DND-41 (cell line): ENCODE measurements around the gene MAP2K4.

ENCODE experiments used
- ATAC-seq: fragments of 200-7000 bp; cut with Tn5 transposase; 3 replicates; pipeline ENCODE4 v1.9.1; 2021; ENCODE audit warnings: low read depth; ENCODE audit not compliant: insufficient read depth
- DNase-seq: peaks from one replicate; pipeline ENCODE4 v3.0.0-alpha.2; 2020
- H2AFZ ChIP-seq: 2 replicates; pipeline ENCODE4 v1.6.0; 2012; ENCODE audit warnings: low read depth, low read length
- H3K27ac ChIP-seq: 2 replicates; pipeline ENCODE4 v1.5.1; 2012; ENCODE audit warnings: low read length, inconsistent platforms
- H3K27me3 ChIP-seq: fragments of 200-600 bp; sonication (generic); 2 replicates; pipeline ENCODE4 v1.6.0; 2012; ENCODE audit warnings: low read length, mild to moderate bottlenecking, inconsistent platforms; ENCODE audit not compliant: insufficient read depth, poor library complexity
- H3K36me3 ChIP-seq: 2 replicates; pipeline ENCODE4 v1.5.1; 2012; ENCODE audit warnings: low read length, inconsistent platforms; ENCODE audit not compliant: insufficient read depth
- H3K4me1 ChIP-seq: 2 replicates; pipeline ENCODE4 v1.5.1; 2012; ENCODE audit warnings: mild to moderate bottlenecking, low read length; ENCODE audit not compliant: insufficient read depth
- H3K4me2 ChIP-seq: 2 replicates; pipeline ENCODE4 v1.6.0; 2012; ENCODE audit warnings: mild to moderate bottlenecking, moderate library complexity, low read length, inconsistent platforms; ENCODE audit not compliant: insufficient read depth
- H3K4me3 ChIP-seq, 2 experiments: fragments of 200-600 bp in 1 of 2; shearing (Covaris generic) in 1 of 2; 2 replicates each; pipeline ENCODE4 v1.5.1; 2012 to 2016; ENCODE audit warnings: inconsistent platforms in 2 of 2, low read length in 2 of 2, mild to moderate bottlenecking in 2 of 2, low read depth in 1 of 2, moderate library complexity in 1 of 2
- H3K79me2 ChIP-seq: 2 replicates; pipeline ENCODE4 v1.6.0; 2012; ENCODE audit warnings: low read length, inconsistent platforms; ENCODE audit not compliant: insufficient read depth
- H3K9ac ChIP-seq: 2 replicates; pipeline ENCODE4 v1.6.0; 2012; ENCODE audit warnings: low read depth, mild to moderate bottlenecking, inconsistent platforms, low read length, moderate library complexity
- H3K9me3 ChIP-seq: 2 replicates; pipeline ENCODE4 v1.5.1; 2012; ENCODE audit warnings: low read length, moderate library complexity, mild to moderate bottlenecking, inconsistent platforms; ENCODE audit not compliant: insufficient read depth, severe bottlenecking
- H4K20me1 ChIP-seq: 2 replicates; pipeline ENCODE4 v1.6.0; 2012; ENCODE audit warnings: low read length; ENCODE audit not compliant: insufficient read depth
- CTCF ChIP-seq: IDR thresholded peaks from 2 replicates; pipeline ENCODE4 v1.5.1; 2012; ENCODE audit warnings: borderline replicate concordance, low read length, moderate library complexity, mild to moderate bottlenecking; ENCODE audit not compliant: poor library complexity, severe bottlenecking; ENCODE audit errors: extremely low read depth
- EZH2 ChIP-seq: IDR thresholded peaks from 3 replicates; pipeline ENCODE4 v1.6.1; 2012; ENCODE audit warnings: borderline replicate concordance, low read depth, mild to moderate bottlenecking, moderate library complexity, low read length, inconsistent platforms; ENCODE audit not compliant: severe bottlenecking

Gene MAP2K4

DNA sequence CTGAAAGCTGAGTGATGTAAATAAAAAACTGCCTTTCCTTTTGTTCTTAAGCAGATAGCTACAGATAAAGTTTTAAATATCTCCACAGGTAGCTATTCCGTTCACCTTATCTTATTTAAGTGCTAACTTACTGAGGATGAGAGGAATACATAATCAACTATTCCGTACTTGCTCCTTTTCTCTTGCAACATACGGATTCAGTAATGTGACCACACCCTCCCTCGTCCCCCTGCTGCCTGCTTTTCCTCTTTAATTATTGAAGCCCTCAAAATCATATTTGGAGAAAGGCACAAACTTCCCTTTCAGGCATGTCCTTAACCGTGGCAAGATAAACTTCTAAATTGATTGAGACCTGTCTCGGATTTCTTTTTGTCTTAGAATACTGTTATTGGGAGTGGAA lies 101.4 kb downstream of the MAP2K4 start:
- DNase-seq: no peak
- Histone ChIP-seq H3K27ac (no peak overlapping the region), H3K4me3 (no peak overlapping the region), H3K36me3 (peaks cover 34% of the 10 kb centered on the region), H4K20me1 (peaks cover 2% of the 10 kb centered on the region; the same call in 1 of the 2 replicates), H3K4me1 (no peaks in the 10 kb centered on the region), H3K9me3 (no peaks in the 10 kb centered on the region), H3K4me2 (no peak overlapping the region), H3K79me2 (no peaks in the 10 kb centered on the region), H2AFZ (no peak overlapping the region), H3K9ac (no peak overlapping the region), H3K27me3 (no peaks in the 10 kb centered on the region)
- TF ChIP-seq EZH2 (no peak), CTCF (no peak)
- no peak for ATAC-seq

DNA sequence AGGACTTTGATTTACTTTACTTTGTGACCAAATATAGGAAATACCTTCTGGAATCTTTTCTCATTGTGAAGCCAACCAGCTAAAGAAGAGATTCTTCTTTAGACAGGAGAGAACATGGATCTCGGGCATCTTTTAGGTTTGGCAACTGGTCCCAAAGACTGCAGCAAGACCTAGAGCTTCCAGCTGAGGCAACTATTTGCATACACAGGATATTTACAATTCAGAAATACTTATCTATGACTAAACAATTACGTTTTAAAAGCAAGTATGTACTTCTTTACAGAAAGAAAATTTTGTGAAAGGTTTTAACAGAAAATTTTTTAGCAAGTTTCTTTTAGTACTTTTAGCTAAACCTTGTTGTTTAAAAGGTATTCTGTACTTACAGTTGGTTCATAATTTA lies 106.5 kb downstream of the MAP2K4 start:
- no peaks in the 10 kb centered on the region for H3K27me3 ChIP-seq
- ATAC-seq (no peak), DNase-seq (no peak)
- H2AFZ ChIP-seq: no peak overlapping the region
- no peak overlapping the region for H3K27ac ChIP-seq
- H3K4me2 ChIP-seq: no peak overlapping the region
- TF ChIP-seq EZH2 (no peak), CTCF (no peak)
- H4K20me1 ChIP-seq: 0 out of 2 replicates have a peak, but pooled peaks cover under 1% of the 10 kb centered on the region
- H3K4me1 ChIP-seq: no peaks in the 10 kb centered on the region
- no peaks in the 10 kb centered on the region for H3K79me2 ChIP-seq
- peaks cover 58% of the 10 kb centered on the region for H3K36me3 ChIP-seq
- no peaks in the 10 kb centered on the region for H3K9me3 ChIP-seq
- H3K9ac ChIP-seq: no peak overlapping the region
- H3K4me3 ChIP-seq: no peak overlapping the region

- Histone ChIP-seq H3K9me3 (no peaks in the 10 kb centered on the region), H4K20me1 (no peaks in the 10 kb centered on the region), H3K27me3 (no peaks in the 10 kb centered on the region), H3K27ac (no peak overlapping the region), H3K4me1 (no peaks in the 10 kb centered on the region), H3K9ac (no peak overlapping the region), H2AFZ (no peak overlapping the region), H3K4me2 (no peak overlapping the region), H3K79me2 (no peaks in the 10 kb centered on the region), H3K4me3 (no peak overlapping the region), H3K36me3 (peaks cover 61% of the 10 kb centered on the region)
- no peak for TF ChIP-seq EZH2
- no peak for TF ChIP-seq CTCF
- no peak for DNase-seq
- ATAC-seq: no peak
These were observed 107.0 kb downstream of the MAP2K4 start for GRCh38 chr17:12127667-12128066.

- no peaks in the 10 kb centered on the region for H3K27me3 ChIP-seq
- no peaks in the 10 kb centered on the region for H3K4me1 ChIP-seq
- no peaks in the 10 kb centered on the region for H3K9me3 ChIP-seq
- TF ChIP-seq EZH2 (no peak), CTCF (no peak)
- no peak overlapping the region for H3K4me2 ChIP-seq
- H2AFZ ChIP-seq: no peak overlapping the region
- H3K27ac ChIP-seq: no peak overlapping the region
- DNase-seq (no peak), ATAC-seq (no peak)
- H3K36me3 ChIP-seq: peaks cover 72% of the 10 kb centered on the region
- H3K9ac ChIP-seq: no peak overlapping the region
- H3K4me3 ChIP-seq: no peak overlapping the region
- no peaks in the 10 kb centered on the region for H4K20me1 ChIP-seq
- no peaks in the 10 kb centered on the region for H3K79me2 ChIP-seq
These were observed 108.3 kb downstream of the MAP2K4 start for GRCh38 chr17:12128946-12129345.
